K562 (cell line): ENCODE data around the gene BRAP. TPM values are rescaled to one million over a fixed set of nuclear protein-coding genes. Genes with fewer than 3 reads are reported as not detected.
A peak's percentile ranks its signal among the peaks of the same experiment; 100 is the strongest.

Experiments used
- ARHGAP35 ChIP-seq: fragments of 450-650 bp; IDR thresholded peaks from 2 replicates; pipeline ENCODE4 v1.6.1; 2018; ENCODE audit not compliant: partially characterized antibody
- CBX1 ChIP-seq: sonication (generic); IDR thresholded peaks from 2 replicates; pipeline ENCODE4 v1.6.1; 2016; ENCODE audit warnings: antibody characterized with exemption, low read depth, mild to moderate bottlenecking
- E2F1 ChIP-seq: sonication (generic); formaldehyde crosslinking; IDR thresholded peaks from 2 replicates; pipeline ENCODE4 v1.8.1; 2023; ENCODE audit warnings: mild to moderate bottlenecking, missing genetic modification reagents, moderate library complexity
- E2F8 ChIP-seq: fragments of 450-650 bp; IDR thresholded peaks from 2 replicates; pipeline ENCODE4 v1.7.1; 2018; ENCODE audit warnings: mild to moderate bottlenecking, low read depth; ENCODE audit not compliant: partially characterized antibody
- EZH2 ChIP-seq: IDR thresholded peaks from 2 replicates; pipeline ENCODE4 v1.6.1; 2012; ENCODE audit warnings: low read depth, mild to moderate bottlenecking, inconsistent platforms, low read length, borderline replicate concordance
- FOXJ3 ChIP-seq: sonication (generic); formaldehyde crosslinking; IDR thresholded peaks from 2 replicates; pipeline ENCODE4 v1.4.0; 2020; ENCODE audit warnings: mild to moderate bottlenecking, missing genetic modification reagents
- FUS ChIP-seq: fragments of 200-400 bp; formaldehyde crosslinking; optimal IDR thresholded peaks from 2 replicates; pipeline ENCODE3; 2017; ENCODE audit warnings: low read depth, low read length
- HES1 ChIP-seq: fragments of 450-650 bp; IDR thresholded peaks from 2 replicates; pipeline ENCODE4 v1.6.1; 2016; ENCODE audit warnings: low read depth, mild to moderate bottlenecking, moderate library complexity
- MCM5 ChIP-seq: fragments of 450-650 bp; IDR thresholded peaks from 2 replicates; pipeline ENCODE4 v1.6.1; 2016; ENCODE audit warnings: low read depth
- MTA2 ChIP-seq: fragments of 450-650 bp; IDR thresholded peaks from 2 replicates; pipeline ENCODE4 v1.6.1; 2016; ENCODE audit warnings: low read depth
- MYC ChIP-seq, 2 experiments: fragments of 250-450 bp in 1 of 2; sonication (Bioruptor Pico) in 1 of 2; IDR thresholded peaks; 2 replicates each; pipeline versions ENCODE4 v1.5.1 to v1.6.1; 2012 to 2021; ENCODE audit warnings: low read depth in 2 of 2, borderline replicate concordance in 1 of 2, improper control_type of control experiment in 1 of 2, low read length in 1 of 2, mild to moderate bottlenecking in 1 of 2, moderate library complexity in 1 of 2
- NONO ChIP-seq, 2 experiments: fragments of 200-400 bp in 1 of 2; fragments of 450-650 bp in 1 of 2; formaldehyde crosslinking in 1 of 2; IDR thresholded peaks; 2 replicates each; pipeline ENCODE4 v1.6.1; 2017; ENCODE audit warnings: low read depth in 2 of 2, mild to moderate bottlenecking in 2 of 2, moderate library complexity in 2 of 2, low read length in 1 of 2
- NR3C1 ChIP-seq: sonication (generic); formaldehyde crosslinking; IDR thresholded peaks from 2 replicates; pipeline ENCODE4 v1.8.1; 2022; ENCODE audit warnings: missing genetic modification reagents
- RBM34 ChIP-seq: fragments of 200-400 bp; formaldehyde crosslinking; IDR thresholded peaks from 2 replicates; pipeline ENCODE4 v1.6.1; 2018; ENCODE audit warnings: low read length, borderline replicate concordance; ENCODE audit not compliant: insufficient read depth
- RHOXF2B ChIP-seq: fragments of 250-450 bp; sonication (Bioruptor Pico); conservative IDR thresholded peaks from 2 replicates; pipeline ENCODE4 v1.5.1; 2021
- TCFL5 ChIP-seq: fragments of 250-450 bp; sonication (Bioruptor Pico); conservative IDR thresholded peaks from 2 replicates; pipeline ENCODE4 v1.6.1; 2021; ENCODE audit warnings: mild to moderate bottlenecking, moderate library complexity, matching md5 sums
- THRA ChIP-seq: fragments of 450-650 bp; IDR thresholded peaks from 2 replicates; pipeline ENCODE4 v1.6.1; 2017; ENCODE audit warnings: mild to moderate bottlenecking, moderate library complexity
- XRCC4 ChIP-seq: IDR thresholded peaks from one replicate; pipeline ENCODE4 v1.6.1; 2011; ENCODE audit not compliant: insufficient read depth, insufficient read length; ENCODE audit errors: extremely low read depth
- ZBTB43 ChIP-seq: sonication (generic); formaldehyde crosslinking; IDR thresholded peaks from 2 replicates; pipeline ENCODE4 v1.8.0; 2023; ENCODE audit warnings: mild to moderate bottlenecking, missing genetic modification reagents
- ZC3H8 ChIP-seq: fragments of 450-650 bp; IDR thresholded peaks from 2 replicates; pipeline ENCODE4 v1.6.1; 2017
- ZNF143 ChIP-seq: sonication (generic); formaldehyde crosslinking; IDR thresholded peaks from 2 replicates; pipeline ENCODE4 v1.9.0; 2022; ENCODE audit warnings: mild to moderate bottlenecking, missing genetic modification reagents
- polyA plus RNA-seq, 8 experiments: library from polyadenylated mRNA; depleted of rRNA in 4 of 8; stranded (reverse) in 5 of 8; unstranded in 3 of 8; fragments of >200 nt; fragmentation: Nextera tagmentation in 2 of 8; fragmentation: Illumina TruSeq in 1 of 8; extraction: Ambion mirVana in 2 of 8; extraction: Trizol in 1 of 8; gene quantifications; 2 replicates each; pipeline versions ENCODE4 v1.2.1 to v1.2.3, GENCODE V29; 2011 to 2014; ENCODE audit warnings: inconsistent platforms in 1 of 8, missing spikeins in 1 of 8
- total RNA-seq, 7 experiments: library from RNA; depleted of rRNA in 6 of 7; stranded (reverse); fragments of >200 nt in 6 of 7; fragmentation: Illumina TruSeq in 2 of 7; extraction: Trizol in 2 of 7; gene quantifications; 2 replicates each; pipeline versions ENCODE4 v1.2.1 to v1.2.3, GENCODE V29; 2011 to 2021; ENCODE audit warnings: low replicate concordance in 1 of 7

The BRAP gene
- total and polyA plus RNA-seq, 9 of the 15 experiments (the other 6 are each of a cell fraction or from before 2014, with no cell fraction given): 2.2 to 32.6 (median 27.5) TPM

- TF ChIP-seq ZBTB43 (CRISPR knock-in tag) (no peak), EZH2 (no peak), MCM5 (no peak), ZNF143 (CRISPR knock-in tag) (no peak), FUS (no peak), TCFL5 (CRISPR knock-in tag) (no peak), NONO (IDR thresholded peaks at IDR 0.05; ENCODE audit: low read depth in 2 of 2, low read length in 1 of 2) (peak; percentile 20 to 23; a peak in 1 of 4 replicates), E2F8 (no peak), ZC3H8 (no peak), E2F1 (CRISPR knock-in tag) (no peak), RBM34 (no peak), XRCC4 (no peak), MTA2 (no peak), FOXJ3 (no peak), THRA (no peak), ARHGAP35 (no peak), MYC (IDR thresholded peaks at IDR 0.05; ENCODE audit: low read depth, low read length) (no peak), MYC (CRISPR knock-in tag; IDR thresholded peaks at IDR 0.05; ENCODE audit: borderline replicate concordance, low read depth) (no peak), HES1 (no peak), RHOXF2B (no peak), NR3C1 (CRISPR knock-in tag) (no peak; the same call in 1 of the 2 replicates), CBX1 (no peak; the same call in 1 of the 2 replicates)
Measured at GRCh38 chr12:111598637-111599452, 86.9 kb downstream of the BRAP start, which contains the start of gene ATXN2 (continued).
